ENCODE results near the gene CR2. TPM values are rescaled to one million over a fixed set of nuclear protein-coding genes. Genes with fewer than 3 reads are reported as not detected.

Gene CR2
- total and polyA plus RNA-seq, 2 of the 4 experiments (the other 2 are of a cell fraction) = not detected

GRCh38 chr1:207503950-207504349 is 49.8 kb downstream of the CR2 start:
- no peak overlapping the region for H2BK120ac ChIP-seq (ENCODE audit: low read depth, low read length)
- H2BK15ac ChIP-seq (ENCODE audit: low read depth, low read length) = no peak overlapping the region
- BruUV-seq (replicated peaks) = no TSS peak
- no peak overlapping the region for H4K8ac ChIP-seq (ENCODE audit: low read depth in 2 of 2, low read length in 2 of 2)
- ATAC-seq (ENCODE audit: low read depth) = no peak
- no peaks in the 10 kb centered on the region for H4K20me1 ChIP-seq (ENCODE audit: insufficient read depth, low read length)
- no peak overlapping the region for H3K4ac ChIP-seq (ENCODE audit: low read depth, low read length)
- H3K79me1 ChIP-seq (ENCODE audit: low read depth in 1 of 2, low read length in 2 of 2) = no peaks in the 10 kb centered on the region
- no peak for TF ChIP-seq CEBPB (IDR thresholded peaks at IDR 0.05; ENCODE audit: low read depth, low read length)
- no peak for TF ChIP-seq RFX5 (IDR thresholded peaks at IDR 0.05; ENCODE audit: low read depth, low read length)
- TF ChIP-seq RAD21 (IDR thresholded peaks at IDR 0.05; ENCODE audit: low read length) = no peak
- no peak for TF ChIP-seq MAFK (IDR thresholded peaks at IDR 0.05; ENCODE audit: low read depth, low read length)
- TF ChIP-seq ELK1 (IDR thresholded peaks at IDR 0.05; ENCODE audit: borderline replicate concordance, low read depth, low read length) = no peak
- TF ChIP-seq CHD1 (IDR thresholded peaks at IDR 0.05; ENCODE audit: low read depth, low read length) = no peak
- TF ChIP-seq FOS (IDR thresholded peaks at IDR 0.05; ENCODE audit: low read depth, low read length) = no peak
- TF ChIP-seq SMC3 (IDR thresholded peaks at IDR 0.05; ENCODE audit: low read depth, low read length) = no peak
- no peak for TF ChIP-seq CTCF (conservative IDR thresholded peaks at IDR 0.05; ENCODE audit: low read depth, low read length)
- TF ChIP-seq NFE2L2 (IDR thresholded peaks at IDR 0.05; ENCODE audit: low read depth, low read length) = no peak
- H3K23ac ChIP-seq (ENCODE audit: low read depth, low read length) = no peak overlapping the region
- H3K9me3 ChIP-seq (ENCODE audit: control insufficient read depth, insufficient read depth, low read length) = no peaks in the 10 kb centered on the region
- H2AK9ac ChIP-seq (replicated peaks; ENCODE audit: low read depth, low read length, poor library complexity) = no peak overlapping the region
- no peak overlapping the region for H2BK20ac ChIP-seq (ENCODE audit: low read depth, low read length)
- ChIA-PET POLR2A (ENCODE audit: unreplicated experiment) (no interaction called here), CTCF (no interaction called here)
- no peak overlapping the region for H3K9ac ChIP-seq (ENCODE audit: low read depth, low read length)
- H3K4me3 ChIP-seq (ENCODE audit: insufficient read depth, low read depth, low read length) = no peak overlapping the region
- in situ Hi-C loops (cut with MboI; ENCODE audit: low sequenced_read_pairs) = no loop called here
- H3K14ac ChIP-seq (replicated peaks; ENCODE audit: low read depth, low read length) = no peak overlapping the region
- H3K27ac ChIP-seq (ENCODE audit: insufficient read depth, low read length) = no peak overlapping the region
- no peak overlapping the region for H3K18ac ChIP-seq (ENCODE audit: low read depth, low read length)
- H2AFZ ChIP-seq (replicated peaks; ENCODE audit: low read length, poor library complexity) = no peak overlapping the region
- intact Hi-C loops (cut with micrococcal nuclease) = loop anchor here (5.0 kb wide), 1 partner anchor 767 kb away; no protein-coding TSS in a partner anchor
- DNase-seq = no peak
- dilution Hi-C loops (cut with HindIII; ENCODE audit: low sequenced_read_pairs, unreplicated experiment) = no loop called here
- no peak overlapping the region for H3K4me2 ChIP-seq (ENCODE audit: low read depth, low read length)
- H2AK5ac ChIP-seq (ENCODE audit: low read depth, low read length) = no peak overlapping the region
- no peak overlapping the region for H3K56ac ChIP-seq (ENCODE audit: extremely low read depth, insufficient read depth, low read length)
- H4K91ac ChIP-seq (ENCODE audit: insufficient read depth, low read depth, low read length) = no peak overlapping the region
- H3K4me1 ChIP-seq (ENCODE audit: control insufficient read depth, insufficient read depth, low read length) = no peaks in the 10 kb centered on the region
- H3K9me1 ChIP-seq (ENCODE audit: insufficient read depth, low read length) = no peaks in the 10 kb centered on the region
- no peak overlapping the region for H4K5ac ChIP-seq (ENCODE audit: low read depth, low read length)
- WGBS, 2 experiments (ENCODE audit: extremely low coverage in 2 of 2, insufficient read length in 1 of 2) = no CpG with 5 or more reads among the region's 3 CpGs
- peaks cover 5% of the 10 kb centered on the region for H3K27me3 ChIP-seq (ENCODE audit: control insufficient read depth, insufficient read depth, low read length)
- H2BK5ac ChIP-seq (ENCODE audit: low read depth, low read length, poor library complexity, severe bottlenecking) = no peak overlapping the region
- H3K36me3 ChIP-seq (ENCODE audit: control insufficient read depth, insufficient read depth, low read length) = no peaks in the 10 kb centered on the region

All from IMR-90 (cell line).